Neuron (in vitro differentiated cells): ENCODE results near the gene ZNF433.
A peak's percentile ranks its signal among the peaks of the same experiment; 100 is the strongest.

Experiments used
- H2AFZ ChIP-seq: one replicate; pipeline ENCODE4 v1.6.1; 2013; ENCODE audit warnings: low read depth, mild to moderate bottlenecking, inconsistent platforms, low read length, moderate library complexity
- H3K27me3 ChIP-seq: one replicate; pipeline ENCODE4 v1.6.1; 2013; ENCODE audit warnings: low read length; ENCODE audit not compliant: insufficient read depth
- H3K36me3 ChIP-seq: one replicate; pipeline ENCODE4 v1.6.1; 2013; ENCODE audit warnings: low read length; ENCODE audit not compliant: insufficient read depth
- H3K4me1 ChIP-seq: one replicate; pipeline ENCODE4 v1.6.1; 2013; ENCODE audit warnings: low read length; ENCODE audit not compliant: insufficient read depth
- H3K4me3 ChIP-seq: 2 replicates; pipeline ENCODE4 v1.5.1; 2013; ENCODE audit warnings: mild to moderate bottlenecking, low read length, moderate library complexity
- H3K9me3 ChIP-seq: one replicate; pipeline ENCODE4 v1.6.1; 2013; ENCODE audit warnings: low read length

Gene ZNF433

GRCh38 chr19:11979527-11979926 lies 56.0 kb downstream of the ZNF433 start:
- H3K4me1 ChIP-seq = no peaks in the 10 kb centered on the region
- no peaks in the 10 kb centered on the region for H3K27me3 ChIP-seq
- H2AFZ ChIP-seq = no peak overlapping the region
- peaks cover 35% of the 10 kb centered on the region for H3K36me3 ChIP-seq
- no peak overlapping the region for H3K4me3 ChIP-seq
- peaks cover 67% of the 10 kb centered on the region for H3K9me3 ChIP-seq

DNA sequence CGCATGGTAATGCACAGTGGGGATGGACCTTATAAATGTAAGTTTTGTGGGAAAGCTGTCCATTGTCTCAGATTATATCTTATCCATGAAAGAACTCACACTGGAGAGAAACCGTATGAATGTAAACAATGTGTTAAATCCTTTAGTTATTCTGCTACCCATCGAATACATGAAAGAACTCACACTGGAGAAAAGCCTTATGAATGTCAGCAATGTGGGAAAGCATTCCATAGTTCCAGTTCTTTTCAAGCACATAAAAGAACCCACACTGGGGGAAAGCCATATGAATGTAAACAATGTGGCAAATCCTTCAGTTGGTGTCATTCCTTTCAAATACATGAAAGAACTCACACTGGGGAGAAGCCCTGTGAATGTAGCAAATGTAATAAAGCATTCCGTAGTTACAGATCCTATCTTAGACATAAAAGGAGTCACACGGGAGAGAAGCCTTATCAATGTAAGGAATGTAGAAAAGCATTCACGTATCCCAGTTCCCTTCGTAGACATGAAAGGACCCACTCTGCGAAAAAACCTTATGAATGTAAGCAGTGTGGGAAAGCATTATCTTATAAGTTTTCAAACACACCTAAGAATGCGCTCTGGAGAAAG lies 56.9 kb downstream of the ZNF433 start:
- Histone ChIP-seq H3K4me1 (no peaks in the 10 kb centered on the region), H2AFZ (no peak overlapping the region), H3K36me3 (peaks cover 35% of the 10 kb centered on the region), H3K4me3 (no peak overlapping the region), H3K27me3 (no peaks in the 10 kb centered on the region), H3K9me3 (peaks cover 69% of the 10 kb centered on the region)

DNA sequence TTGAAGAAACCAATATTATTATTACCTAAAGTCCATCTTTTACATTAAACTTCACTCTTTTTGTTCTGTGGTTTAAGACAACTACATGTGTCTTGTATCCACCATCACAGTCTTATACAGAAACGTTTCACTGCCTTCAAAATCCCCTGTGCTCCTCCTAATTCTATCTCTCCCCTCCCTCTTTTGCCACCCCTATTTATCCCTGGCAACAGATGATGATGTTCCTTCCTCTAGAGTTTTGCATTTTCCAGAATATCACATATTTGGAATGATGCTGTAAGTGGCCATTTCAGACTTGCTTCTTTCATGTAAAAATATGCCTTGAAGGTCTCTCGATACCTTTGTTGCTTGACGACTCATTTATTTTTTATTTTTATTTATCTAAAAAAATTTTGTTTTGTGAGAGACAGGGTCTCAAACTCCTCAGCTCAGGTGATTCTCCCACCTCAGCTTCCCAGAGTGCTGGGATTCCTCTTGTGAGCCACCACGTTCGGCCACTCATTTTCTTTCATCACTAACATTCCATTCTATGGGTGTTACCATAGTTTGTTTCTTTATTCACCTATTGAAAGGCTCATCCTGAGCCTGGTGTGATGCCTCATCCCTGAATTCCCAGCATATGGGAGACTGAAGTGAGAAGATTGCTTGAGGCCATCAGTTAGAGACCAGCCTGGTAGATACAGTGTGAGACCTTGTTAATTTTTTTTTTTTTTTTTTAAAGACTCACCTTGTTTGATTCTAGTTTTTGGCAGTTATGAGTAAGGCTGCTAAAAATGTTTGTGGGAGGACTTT lies 62.3 kb downstream of the ZNF433 start:
- no peaks in the 10 kb centered on the region for H3K4me1 ChIP-seq
- peaks cover 38% of the 10 kb centered on the region for H3K36me3 ChIP-seq
- H3K27me3 ChIP-seq = no peaks in the 10 kb centered on the region
- H3K9me3 ChIP-seq = peaks cover 59% of the 10 kb centered on the region
- H2AFZ ChIP-seq = no peak overlapping the region
- no peak overlapping the region for H3K4me3 ChIP-seq

DNA sequence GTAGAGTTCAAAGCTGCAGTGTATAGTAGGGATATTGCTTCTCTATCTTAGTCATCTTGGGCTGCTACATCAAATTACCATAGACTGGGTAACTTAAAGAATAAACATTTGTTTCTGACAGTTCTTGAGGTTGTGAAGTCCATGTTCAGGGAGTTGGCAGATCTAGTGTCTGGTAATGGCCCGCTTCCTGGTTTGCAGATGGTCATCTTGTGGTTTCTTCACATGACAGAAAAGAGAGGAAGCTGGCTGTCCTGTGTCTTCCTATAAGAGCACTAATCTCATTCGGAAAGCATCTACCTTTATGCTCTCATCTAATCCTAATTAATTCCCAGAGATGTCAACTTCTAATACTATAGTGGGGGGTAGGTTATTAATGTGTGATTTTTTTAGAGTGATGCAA lies 64.4 kb downstream of the ZNF433 start:
- H3K4me1 ChIP-seq = peaks cover 2% of the 10 kb centered on the region
- H3K27me3 ChIP-seq = no peaks in the 10 kb centered on the region
- no peak overlapping the region for H2AFZ ChIP-seq
- no peak overlapping the region for H3K4me3 ChIP-seq
- peaks cover 48% of the 10 kb centered on the region for H3K9me3 ChIP-seq
- H3K36me3 ChIP-seq = peaks cover 27% of the 10 kb centered on the region

DNA sequence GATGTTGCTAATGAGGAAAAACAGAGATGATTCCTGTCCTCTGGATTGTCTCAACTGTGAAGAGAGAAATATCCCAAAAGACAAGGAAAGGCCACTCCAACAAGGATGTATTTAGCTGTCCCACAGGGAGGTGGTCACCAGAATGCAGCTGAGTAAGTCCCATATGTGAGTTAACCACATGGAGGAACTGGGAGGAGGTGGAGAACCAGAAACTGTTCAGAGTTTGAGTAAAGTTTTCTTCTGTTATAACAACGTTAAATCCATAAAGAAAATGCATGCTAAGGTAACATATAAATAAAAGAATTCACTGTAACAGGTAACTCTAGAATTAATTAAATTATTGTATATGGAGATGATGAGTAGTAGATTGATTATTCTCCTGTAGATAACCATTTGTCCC lies 65.3 kb downstream of the ZNF433 start:
- H2AFZ ChIP-seq = no peak overlapping the region
- H3K9me3 ChIP-seq = peaks cover 41% of the 10 kb centered on the region
- H3K4me3 ChIP-seq = no peak overlapping the region
- no peaks in the 10 kb centered on the region for H3K27me3 ChIP-seq
- H3K4me1 ChIP-seq = peaks cover 4% of the 10 kb centered on the region
- peaks cover 27% of the 10 kb centered on the region for H3K36me3 ChIP-seq

DNA sequence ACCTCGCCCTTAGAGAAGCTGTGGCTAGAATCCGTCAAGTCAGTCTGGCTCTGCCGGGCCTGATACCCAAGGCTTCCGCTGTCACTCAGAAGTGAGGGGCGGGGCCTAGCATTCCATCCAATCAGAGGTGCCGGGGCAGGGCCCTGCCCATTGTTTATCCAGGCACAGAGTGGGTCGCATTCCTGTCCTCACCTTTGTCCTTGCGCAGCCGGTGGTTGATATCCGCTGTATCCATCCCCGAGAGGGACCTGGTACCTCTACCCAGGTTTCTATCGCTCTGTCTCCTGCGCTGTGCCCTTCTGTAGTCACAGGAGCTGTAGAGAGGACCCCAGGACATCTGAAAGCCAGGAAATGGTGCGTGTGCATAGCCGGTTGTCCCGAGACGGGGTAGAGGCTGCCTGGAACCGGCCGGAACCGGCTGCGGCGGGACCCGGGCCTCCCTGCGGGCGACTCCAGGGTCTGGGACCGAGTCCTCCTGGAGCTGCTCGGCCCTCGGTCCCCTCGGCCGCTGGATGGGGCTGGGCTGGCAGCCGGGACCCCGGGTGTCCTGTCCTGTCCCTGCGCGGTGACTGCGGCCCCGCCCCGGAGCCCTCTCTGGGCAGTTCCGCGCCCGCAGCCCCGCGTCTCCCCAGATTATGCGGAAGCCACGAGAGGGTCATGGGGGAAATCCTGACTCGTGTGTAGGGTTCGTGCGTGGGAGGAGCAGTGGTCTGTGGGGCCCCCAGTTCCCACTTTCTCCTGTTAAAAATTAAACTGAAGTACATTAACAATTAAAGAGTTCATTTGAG lies 70.4 kb downstream of the ZNF433 start, which contains the start of gene ZNF763:
ZNF763 (plus strand) TSS at position 183 of the 788 bp plus-strand sequence; CDS start at position 352, 169 bp downstream.
- peak within 1 kb of the TSS; percentile 59 for H3K4me3 ChIP-seq
- H3K4me1 ChIP-seq = peaks cover 14% of the 10 kb centered on the region
- peaks cover 16% of the 10 kb centered on the region for H3K36me3 ChIP-seq
- peaks cover 15% of the 10 kb centered on the region for H3K9me3 ChIP-seq
- H3K27me3 ChIP-seq = no peaks in the 10 kb centered on the region
- H2AFZ ChIP-seq = peak within 1 kb of the TSS; percentile 58
